ENCODE measurements around the gene WWC1. TPM values are rescaled to one million over a fixed set of nuclear protein-coding genes. Genes with fewer than 3 reads are reported as not detected.

The WWC1 gene
- total and polyA plus RNA-seq, 10 of the 15 experiments (the other 5 are each of a cell fraction or from before 2014, with no cell fraction given) = 0.50 to 7.8 (median 2.5) TPM

DNA sequence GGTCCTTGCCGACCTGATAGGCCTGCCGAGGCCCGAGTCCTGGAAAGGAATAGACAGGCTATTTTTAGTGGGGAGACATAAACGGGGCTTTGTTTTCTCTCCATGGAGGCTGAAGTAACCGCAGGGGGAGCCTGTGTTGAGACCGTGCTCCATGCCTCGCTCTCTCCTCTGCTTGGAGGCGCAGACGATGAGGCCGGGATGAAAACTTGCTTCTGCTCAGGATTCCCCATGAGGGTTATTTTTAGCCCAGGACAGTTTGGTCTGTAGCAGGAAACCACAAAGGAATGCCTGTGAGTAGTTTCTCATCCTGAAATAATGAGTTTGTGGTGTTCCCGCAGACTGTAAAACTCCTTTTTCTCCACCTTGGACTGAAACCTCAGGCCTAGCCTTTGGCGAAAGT lies 112.9 kb downstream of the WWC1 start:
- no peak for FAIRE-seq
- CTCF ChIA-PET = no interaction called here
- Histone ChIP-seq H3K4me3 (no peak overlapping the region), H4K20me1 (ENCODE audit: control insufficient read depth, insufficient read depth) (no peaks in the 10 kb centered on the region), H3K9me3 (replicated peaks; ENCODE audit: control insufficient read depth, insufficient read depth, low read length) (no peaks in the 10 kb centered on the region), H3K27me3 (replicated peaks in 1 of 2; ENCODE audit: control insufficient read depth in 2 of 2, insufficient read depth in 2 of 2, low read length in 1 of 2) (no peaks in the 10 kb centered on the region), H3K79me2 (ENCODE audit: control insufficient read depth, insufficient read depth, low read length) (no peaks in the 10 kb centered on the region), H3K36me3 (ENCODE audit: control insufficient read depth in 2 of 2, insufficient read depth in 2 of 2, low read length in 1 of 2) (no peaks in the 10 kb centered on the region; a peak in 1 of 4 replicates), H2AFZ (ENCODE audit: control insufficient read depth, low read depth, low read length) (no peak overlapping the region), H3K4me2 (ENCODE audit: control insufficient read depth, insufficient read depth) (no peak overlapping the region), H3K27ac (ENCODE audit: control insufficient read depth, insufficient read depth) (no peak overlapping the region), H3K4me1 (ENCODE audit: control insufficient read depth, insufficient read depth, low read length) (peaks cover 3% of the 10 kb centered on the region), H3K9ac (ENCODE audit: control insufficient read depth, insufficient read depth, low read length) (no peak overlapping the region)
- RAD21 ChIA-PET (ENCODE audit: unreplicated experiment) = no interaction called here
- no peak for ATAC-seq
- TF ChIP-seq, protein P1, sequence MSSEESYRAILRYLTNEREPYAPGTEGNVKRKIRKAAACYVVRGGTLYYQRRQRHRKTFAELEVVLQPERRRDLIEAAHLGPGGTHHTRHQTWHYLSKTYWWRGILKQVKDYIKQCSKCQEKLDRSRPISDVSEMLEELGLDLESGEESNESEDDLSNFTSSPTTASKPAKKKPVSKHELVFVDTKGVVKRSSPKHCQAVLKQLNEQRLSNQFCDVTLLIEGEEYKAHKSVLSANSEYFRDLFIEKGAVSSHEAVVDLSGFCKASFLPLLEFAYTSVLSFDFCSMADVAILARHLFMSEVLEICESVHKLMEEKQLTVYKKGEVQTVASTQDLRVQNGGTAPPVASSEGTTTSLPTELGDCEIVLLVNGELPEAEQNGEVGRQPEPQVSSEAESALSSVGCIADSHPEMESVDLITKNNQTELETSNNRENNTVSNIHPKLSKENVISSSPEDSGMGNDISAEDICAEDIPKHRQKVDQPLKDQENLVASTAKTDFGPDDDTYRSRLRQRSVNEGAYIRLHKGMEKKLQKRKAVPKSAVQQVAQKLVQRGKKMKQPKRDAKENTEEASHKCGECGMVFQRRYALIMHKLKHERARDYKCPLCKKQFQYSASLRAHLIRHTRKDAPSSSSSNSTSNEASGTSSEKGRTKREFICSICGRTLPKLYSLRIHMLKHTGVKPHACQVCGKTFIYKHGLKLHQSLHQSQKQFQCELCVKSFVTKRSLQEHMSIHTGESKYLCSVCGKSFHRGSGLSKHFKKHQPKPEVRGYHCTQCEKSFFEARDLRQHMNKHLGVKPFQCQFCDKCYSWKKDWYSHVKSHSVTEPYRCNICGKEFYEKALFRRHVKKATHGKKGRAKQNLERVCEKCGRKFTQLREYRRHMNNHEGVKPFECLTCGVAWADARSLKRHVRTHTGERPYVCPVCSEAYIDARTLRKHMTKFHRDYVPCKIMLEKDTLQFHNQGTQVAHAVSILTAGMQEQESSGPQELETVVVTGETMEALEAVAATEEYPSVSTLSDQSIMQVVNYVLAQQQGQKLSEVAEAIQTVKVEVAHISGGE (CRISPR knock-in tag; IDR thresholded peaks at IDR 0.05) = no peak
- TF ChIP-seq SMC3 (IDR thresholded peaks at IDR 0.05; ENCODE audit: borderline replicate concordance, low read length) (no peak), HDAC6 (IDR thresholded peaks at IDR 0.05; ENCODE audit: unreplicated experiment) (no peak), POLR2AphosphoS2 (IDR thresholded peaks at IDR 0.05; ENCODE audit: low read depth, low read length) (no peak), WRNIP1 (IDR thresholded peaks at IDR 0.05; ENCODE audit: borderline replicate concordance, low read depth, low read length) (no peak), PML (IDR thresholded peaks at IDR 0.05; ENCODE audit: low read length) (no peak), RBBP5 (conservative IDR thresholded peaks at IDR 0.05) (no peak), NRF1 (conservative IDR thresholded peaks at IDR 0.05; ENCODE audit: low read depth, low read length) (no peak), SP1 (IDR thresholded peaks at IDR 0.05; ENCODE audit: low read depth, low read length) (no peak), NR2C1 (IDR thresholded peaks at IDR 0.05) (no peak), KAT2A (conservative IDR thresholded peaks at IDR 0.05; ENCODE audit: control insufficient read depth, low read depth, low read length) (no peak), MXI1 (IDR thresholded peaks at IDR 0.05; ENCODE audit: low read depth, low read length) (no peak), E2F4 (IDR thresholded peaks at IDR 0.05; ENCODE audit: low read depth, low read length) (no peak), NFIC (IDR thresholded peaks at IDR 0.05; ENCODE audit: low read depth, low read length) (no peak), PAX8 (IDR thresholded peaks at IDR 0.05) (no peak), RB1 (IDR thresholded peaks at IDR 0.05; ENCODE audit: borderline replicate concordance) (no peak), RUNX3 (IDR thresholded peaks at IDR 0.05; ENCODE audit: low read length) (no peak)
- TF ChIP-seq, protein P2, sequence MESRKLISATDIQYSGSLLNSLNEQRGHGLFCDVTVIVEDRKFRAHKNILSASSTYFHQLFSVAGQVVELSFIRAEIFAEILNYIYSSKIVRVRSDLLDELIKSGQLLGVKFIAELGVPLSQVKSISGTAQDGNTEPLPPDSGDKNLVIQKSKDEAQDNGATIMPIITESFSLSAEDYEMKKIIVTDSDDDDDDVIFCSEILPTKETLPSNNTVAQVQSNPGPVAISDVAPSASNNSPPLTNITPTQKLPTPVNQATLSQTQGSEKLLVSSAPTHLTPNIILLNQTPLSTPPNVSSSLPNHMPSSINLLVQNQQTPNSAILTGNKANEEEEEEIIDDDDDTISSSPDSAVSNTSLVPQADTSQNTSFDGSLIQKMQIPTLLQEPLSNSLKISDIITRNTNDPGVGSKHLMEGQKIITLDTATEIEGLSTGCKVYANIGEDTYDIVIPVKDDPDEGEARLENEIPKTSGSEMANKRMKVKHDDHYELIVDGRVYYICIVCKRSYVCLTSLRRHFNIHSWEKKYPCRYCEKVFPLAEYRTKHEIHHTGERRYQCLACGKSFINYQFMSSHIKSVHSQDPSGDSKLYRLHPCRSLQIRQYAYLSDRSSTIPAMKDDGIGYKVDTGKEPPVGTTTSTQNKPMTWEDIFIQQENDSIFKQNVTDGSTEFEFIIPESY (IDR thresholded peaks at IDR 0.05) = no peak
- intact Hi-C loops (cut with micrococcal nuclease; ENCODE audit: unreplicated experiment) (no loop called here), in situ Hi-C loops (cut with MboI) (no loop called here)
- no TSS peak for BruUV-seq (replicated peaks)
- no peak for DNase-seq (ENCODE audit: low read depth, low spot score)
- SMC1A ChIA-PET (ENCODE audit: uncharacterized antibody, unreplicated experiment) = no interaction called here
- POLR2A ChIA-PET = no interaction called here
- 72% methylated on average over 12 of the region's 12 CpGs for WGBS (ENCODE audit: insufficient coverage, insufficient replicate concordance, low lambda C conversion rate, missing lambda C conversion rate)
